ENCODE results near the gene CES5A. TPM values are rescaled to one million over a fixed set of nuclear protein-coding genes. Genes with fewer than 3 reads are reported as not detected.

Gene CES5A
- total RNA-seq, 4 donors from 2014 or later = not detected

DNA sequence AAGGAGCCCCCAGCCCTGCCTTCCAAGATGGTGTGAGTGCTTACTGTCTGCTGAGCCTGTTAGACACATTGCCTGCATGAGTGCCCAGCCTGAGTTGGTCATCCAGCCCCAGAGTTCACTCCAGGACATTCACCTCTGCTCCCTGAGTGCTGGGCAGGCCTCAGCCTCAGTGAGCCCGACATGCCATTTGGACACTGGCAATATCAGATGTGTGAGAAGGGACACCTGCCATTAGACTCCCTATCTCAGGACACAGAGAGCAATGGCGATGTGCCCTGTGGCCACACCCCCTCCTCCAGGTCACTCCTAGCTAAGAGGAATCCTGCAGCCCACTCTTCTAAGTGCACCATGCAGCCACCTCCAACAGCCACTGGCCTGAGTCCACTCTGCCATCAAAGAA lies 34.7 kb upstream of the CES5A start:
- TF ChIP-seq, protein P1, sequence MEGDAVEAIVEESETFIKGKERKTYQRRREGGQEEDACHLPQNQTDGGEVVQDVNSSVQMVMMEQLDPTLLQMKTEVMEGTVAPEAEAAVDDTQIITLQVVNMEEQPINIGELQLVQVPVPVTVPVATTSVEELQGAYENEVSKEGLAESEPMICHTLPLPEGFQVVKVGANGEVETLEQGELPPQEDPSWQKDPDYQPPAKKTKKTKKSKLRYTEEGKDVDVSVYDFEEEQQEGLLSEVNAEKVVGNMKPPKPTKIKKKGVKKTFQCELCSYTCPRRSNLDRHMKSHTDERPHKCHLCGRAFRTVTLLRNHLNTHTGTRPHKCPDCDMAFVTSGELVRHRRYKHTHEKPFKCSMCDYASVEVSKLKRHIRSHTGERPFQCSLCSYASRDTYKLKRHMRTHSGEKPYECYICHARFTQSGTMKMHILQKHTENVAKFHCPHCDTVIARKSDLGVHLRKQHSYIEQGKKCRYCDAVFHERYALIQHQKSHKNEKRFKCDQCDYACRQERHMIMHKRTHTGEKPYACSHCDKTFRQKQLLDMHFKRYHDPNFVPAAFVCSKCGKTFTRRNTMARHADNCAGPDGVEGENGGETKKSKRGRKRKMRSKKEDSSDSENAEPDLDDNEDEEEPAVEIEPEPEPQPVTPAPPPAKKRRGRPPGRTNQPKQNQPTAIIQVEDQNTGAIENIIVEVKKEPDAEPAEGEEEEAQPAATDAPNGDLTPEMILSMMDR (IDR thresholded peaks at IDR 0.05 in 4 of 5, conservative IDR thresholded peaks at IDR 0.05 in 1 of 5) = no peak
- no peak for TF ChIP-seq POLR2A (IDR thresholded peaks at IDR 0.05)
- Histone ChIP-seq H3K27me3 (no peaks in the 10 kb centered on the region), H3K4me3 (no peak overlapping the region), H3K27ac (no peak overlapping the region), H3K9me3 (no peaks in the 10 kb centered on the region), H3K36me3 (no peaks in the 10 kb centered on the region), H3K4me1 (peaks cover 5 to 9% of the 10 kb centered on the region in 2 donors)
- ATAC-seq (no peak), DNase-seq (no peak)
- intact Hi-C loops (cut with DNase I; ENCODE audit: low total_unique reads) = no loop called here
- in situ Hi-C loops (cut with MboI; ENCODE audit: low sequenced_read_pairs in 4 of 4) = no loop called here

DNA sequence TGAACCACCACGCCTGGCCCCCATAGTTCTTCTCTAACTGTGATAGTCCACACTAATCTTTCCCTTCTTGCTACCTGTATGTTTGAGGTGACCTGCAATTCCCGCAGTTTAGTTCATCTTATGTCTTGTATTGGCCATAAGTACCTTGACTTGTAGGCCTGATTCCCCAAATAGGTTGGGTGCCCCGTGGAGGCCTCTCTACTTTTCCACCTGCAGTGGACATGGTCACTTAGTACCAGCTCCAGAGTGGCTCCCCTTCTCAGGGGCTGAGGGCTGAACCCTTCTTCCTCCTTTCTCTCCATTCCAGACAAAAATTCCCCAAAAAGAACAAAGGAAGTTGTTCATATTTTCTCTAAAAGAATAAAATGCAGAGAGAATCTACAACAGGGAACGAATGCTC lies 33.5 kb upstream of the CES5A start:
- ATAC-seq (no peak), DNase-seq (no peak)
- in situ Hi-C loops (cut with MboI; ENCODE audit: low sequenced_read_pairs in 4 of 4) = no loop called here
- Histone ChIP-seq H3K9me3 (no peaks in the 10 kb centered on the region), H3K4me3 (no peak overlapping the region), H3K27ac (no peak overlapping the region), H3K27me3 (no peaks in the 10 kb centered on the region), H3K4me1 (peaks cover 5 to 9% of the 10 kb centered on the region in 2 donors), H3K36me3 (no peaks in the 10 kb centered on the region)
- intact Hi-C loops (cut with DNase I; ENCODE audit: low total_unique reads) = no loop called here
- TF ChIP-seq, protein P1 (IDR thresholded peaks at IDR 0.05 in 4 of 5, conservative IDR thresholded peaks at IDR 0.05 in 1 of 5) = no peak
- no peak for TF ChIP-seq POLR2A (IDR thresholded peaks at IDR 0.05)

DNA sequence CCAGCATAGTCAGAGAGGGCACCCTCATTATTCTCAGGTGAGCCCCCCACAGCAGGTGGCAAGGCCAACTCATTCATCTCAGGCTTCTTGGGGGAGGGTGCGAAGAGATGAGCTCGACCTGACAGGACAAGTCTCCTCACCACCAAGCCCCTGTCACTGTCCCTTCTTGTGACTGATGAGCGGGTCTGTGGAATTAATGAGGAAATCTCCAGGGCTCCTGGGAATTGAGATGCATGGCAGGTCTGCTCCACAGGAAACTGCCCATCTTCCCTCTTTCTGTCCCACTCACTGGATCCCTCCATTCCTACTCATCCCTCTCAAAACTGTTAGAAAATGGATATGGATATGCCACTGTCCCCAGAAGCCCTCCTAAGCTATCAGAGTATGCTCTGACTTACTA lies 32.5 kb upstream of the CES5A start:
- peaks cover under 1 to 1% of the 10 kb centered on the region in 2 donors for H3K4me1 ChIP-seq
- intact Hi-C loops (cut with DNase I; ENCODE audit: low total_unique reads) (no loop called here), in situ Hi-C loops (cut with MboI; ENCODE audit: low sequenced_read_pairs in 4 of 4) (no loop called here)
- H3K4me3 ChIP-seq = no peak overlapping the region
- TF ChIP-seq, protein P1 (IDR thresholded peaks at IDR 0.05 in 4 of 5, conservative IDR thresholded peaks at IDR 0.05 in 1 of 5) = no peak
- no peak for TF ChIP-seq POLR2A (IDR thresholded peaks at IDR 0.05)
- no peaks in the 10 kb centered on the region for H3K36me3 ChIP-seq
- no peaks in the 10 kb centered on the region for H3K9me3 ChIP-seq
- no peaks in the 10 kb centered on the region for H3K27me3 ChIP-seq
- ATAC-seq (no peak), DNase-seq (no peak)
- H3K27ac ChIP-seq = no peak overlapping the region

DNA sequence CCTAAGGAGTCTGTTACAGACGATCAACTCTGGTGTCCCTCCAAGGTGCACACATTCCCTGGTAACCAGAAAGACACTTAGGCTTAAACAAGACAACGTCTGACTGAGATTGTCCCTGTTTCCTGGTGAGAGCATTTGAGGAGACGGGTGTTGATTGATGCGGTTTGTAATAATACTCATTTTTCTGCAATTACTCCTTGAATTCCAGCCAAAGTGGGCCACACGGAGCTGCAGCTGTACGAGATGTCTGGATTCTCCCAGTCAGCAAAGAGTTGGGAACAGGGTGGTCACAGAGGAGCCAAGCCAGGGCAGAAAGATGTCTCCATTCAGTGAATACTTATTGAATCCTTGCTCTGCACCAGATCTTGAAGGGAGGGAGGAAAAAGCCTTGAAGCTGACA lies 30.9 kb upstream of the CES5A start:
- no peaks in the 10 kb centered on the region for H3K36me3 ChIP-seq
- H3K27ac ChIP-seq = no peak overlapping the region
- DNase-seq = no peak
- in situ Hi-C loops (cut with MboI; ENCODE audit: low sequenced_read_pairs in 4 of 4) (no loop called here), intact Hi-C loops (cut with DNase I; ENCODE audit: low total_unique reads) (no loop called here)
- ATAC-seq = no peak
- H3K4me3 ChIP-seq = no peak overlapping the region
- no peaks in the 10 kb centered on the region for H3K9me3 ChIP-seq
- TF ChIP-seq, protein P1 (IDR thresholded peaks at IDR 0.05 in 4 of 5, conservative IDR thresholded peaks at IDR 0.05 in 1 of 5) = no peak
- no peak for TF ChIP-seq POLR2A (IDR thresholded peaks at IDR 0.05)
- no peaks in the 10 kb centered on the region for H3K27me3 ChIP-seq
- H3K4me1 ChIP-seq = no peaks in the 10 kb centered on the region

DNA sequence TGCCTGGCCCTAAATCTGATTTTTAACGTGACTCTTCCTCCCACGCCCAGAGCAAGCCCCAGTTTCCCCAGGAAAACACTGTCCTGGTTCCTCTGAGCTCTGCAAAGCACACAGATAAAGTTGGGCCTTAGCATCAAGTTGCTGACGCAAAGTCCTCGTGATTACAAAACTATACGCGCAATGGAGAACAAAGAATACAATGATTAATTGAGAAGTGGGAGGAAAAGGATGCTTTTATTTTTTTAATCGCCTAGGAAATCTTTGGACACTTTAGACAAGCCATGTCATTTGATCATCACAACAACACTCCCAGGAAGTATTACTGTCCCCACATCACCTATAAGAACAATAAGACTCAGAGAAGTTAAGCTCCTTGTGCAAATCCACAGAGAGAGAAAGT lies 30.5 kb upstream of the CES5A start:
- TF ChIP-seq, protein P1 (IDR thresholded peaks at IDR 0.05 in 4 of 5, conservative IDR thresholded peaks at IDR 0.05 in 1 of 5) = no peak
- TF ChIP-seq POLR2A (IDR thresholded peaks at IDR 0.05) = no peak
- Histone ChIP-seq H3K36me3 (no peaks in the 10 kb centered on the region), H3K4me1 (no peaks in the 10 kb centered on the region), H3K27me3 (no peaks in the 10 kb centered on the region), H3K4me3 (no peak overlapping the region), H3K9me3 (no peaks in the 10 kb centered on the region), H3K27ac (no peak overlapping the region)
- no peak for ATAC-seq
- in situ Hi-C loops (cut with MboI; ENCODE audit: low sequenced_read_pairs in 4 of 4) (no loop called here), intact Hi-C loops (cut with DNase I; ENCODE audit: low total_unique reads) (no loop called here)
- no peak for DNase-seq
